IPS-18c (cell line): ENCODE data around the gene ZEB1.
A peak's percentile ranks its signal among the peaks of the same experiment; 100 is the strongest.

Experiments used
- H3K4me3 ChIP-seq: 2 replicates; pipeline ENCODE4 v1.7.0; 2013; ENCODE audit warnings: low read depth, mild to moderate bottlenecking, low read length, moderate library complexity; ENCODE audit not compliant: insufficient read depth
- H3K9me3 ChIP-seq: one replicate; pipeline ENCODE4 v1.6.1; 2013; ENCODE audit warnings: mild to moderate bottlenecking, low read length, moderate library complexity; ENCODE audit not compliant: control insufficient read depth, insufficient read depth

The ZEB1 gene

DNA sequence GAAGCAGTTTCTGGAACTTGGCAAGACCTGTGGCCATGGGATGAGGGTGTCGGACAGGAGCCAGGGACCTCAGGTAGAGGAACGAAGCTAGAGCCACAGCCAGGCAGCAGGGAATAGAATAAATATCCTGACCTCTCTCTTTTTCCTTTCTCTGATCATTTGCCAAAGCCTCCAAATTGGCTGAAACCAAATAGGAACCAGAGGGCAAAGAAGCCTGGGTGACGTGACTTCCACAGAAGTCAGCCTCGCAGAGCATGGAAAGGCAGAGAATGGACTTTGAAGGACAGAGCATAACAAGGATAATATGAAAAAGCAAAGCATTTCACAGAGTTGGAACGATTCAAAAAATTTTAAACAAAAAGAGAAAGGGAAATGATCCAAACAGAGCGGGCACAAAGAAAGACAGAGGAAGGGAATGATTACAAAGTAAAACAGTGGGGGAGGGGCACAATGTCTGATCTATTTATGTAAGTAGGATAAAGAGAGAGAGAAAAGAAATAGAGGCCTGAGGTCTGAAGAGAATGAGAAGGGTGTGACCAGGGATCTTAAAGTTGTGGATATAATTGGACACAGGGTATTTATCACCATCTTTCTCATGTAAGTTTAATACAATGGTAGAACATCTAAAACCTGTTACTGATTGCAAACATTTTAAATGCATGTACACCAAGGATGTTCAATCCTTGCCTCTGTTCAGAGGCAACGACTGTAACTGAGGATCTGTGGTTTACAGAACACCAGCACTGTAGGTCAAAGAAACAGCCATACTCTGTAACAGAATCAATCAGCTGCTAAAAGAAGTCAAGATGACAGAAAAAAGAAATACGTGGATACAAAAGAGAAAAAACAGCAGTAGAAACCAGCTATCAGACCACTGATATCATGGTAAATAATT is 4.5 kb upstream of the ZEB1 start:
- Histone ChIP-seq H3K9me3 (no peaks in the 10 kb centered on the region), H3K4me3 (no peak overlapping the region)

DNA sequence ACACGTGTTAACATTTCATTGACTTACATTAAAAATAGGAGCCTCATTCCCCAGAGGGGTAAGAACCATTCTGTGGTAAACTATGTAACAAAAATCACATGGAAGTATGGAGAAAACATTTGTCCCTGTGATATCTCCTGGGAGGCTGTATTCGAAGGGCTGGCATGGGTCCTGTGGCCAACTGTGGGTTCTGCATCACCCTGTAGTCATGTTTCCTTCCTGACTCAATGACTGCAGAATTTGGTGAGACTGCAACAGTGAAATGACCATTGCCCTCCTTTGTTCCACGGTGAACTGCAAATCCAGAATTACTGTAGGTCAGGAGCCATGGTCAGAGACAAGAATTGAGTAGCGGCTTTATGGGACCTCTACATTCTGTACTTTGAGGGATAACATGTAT is 3.6 kb upstream of the ZEB1 start:
- no peaks in the 10 kb centered on the region for H3K9me3 ChIP-seq
- no peak overlapping the region for H3K4me3 ChIP-seq

DNA sequence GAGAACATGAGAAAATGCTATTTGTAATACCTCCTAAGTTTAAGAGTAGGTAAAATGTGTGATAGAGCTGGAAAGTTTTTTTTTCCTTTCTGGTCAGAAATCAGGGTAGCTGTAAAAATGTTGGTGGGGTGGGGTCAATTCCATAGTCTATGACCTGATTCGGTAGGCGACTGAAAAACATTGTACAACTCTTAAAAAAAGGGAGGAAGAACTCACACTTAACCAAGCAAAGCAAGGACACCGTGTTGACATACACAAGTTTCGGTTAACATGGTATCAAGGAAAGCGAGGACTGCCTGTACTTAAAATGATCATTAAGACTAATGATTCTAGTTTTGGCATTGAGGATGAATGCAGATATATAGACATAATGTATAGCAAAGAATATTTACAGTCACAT is 1.8 kb upstream of the ZEB1 start:
- Histone ChIP-seq H3K4me3 (no peak overlapping the region), H3K9me3 (no peaks in the 10 kb centered on the region)

DNA sequence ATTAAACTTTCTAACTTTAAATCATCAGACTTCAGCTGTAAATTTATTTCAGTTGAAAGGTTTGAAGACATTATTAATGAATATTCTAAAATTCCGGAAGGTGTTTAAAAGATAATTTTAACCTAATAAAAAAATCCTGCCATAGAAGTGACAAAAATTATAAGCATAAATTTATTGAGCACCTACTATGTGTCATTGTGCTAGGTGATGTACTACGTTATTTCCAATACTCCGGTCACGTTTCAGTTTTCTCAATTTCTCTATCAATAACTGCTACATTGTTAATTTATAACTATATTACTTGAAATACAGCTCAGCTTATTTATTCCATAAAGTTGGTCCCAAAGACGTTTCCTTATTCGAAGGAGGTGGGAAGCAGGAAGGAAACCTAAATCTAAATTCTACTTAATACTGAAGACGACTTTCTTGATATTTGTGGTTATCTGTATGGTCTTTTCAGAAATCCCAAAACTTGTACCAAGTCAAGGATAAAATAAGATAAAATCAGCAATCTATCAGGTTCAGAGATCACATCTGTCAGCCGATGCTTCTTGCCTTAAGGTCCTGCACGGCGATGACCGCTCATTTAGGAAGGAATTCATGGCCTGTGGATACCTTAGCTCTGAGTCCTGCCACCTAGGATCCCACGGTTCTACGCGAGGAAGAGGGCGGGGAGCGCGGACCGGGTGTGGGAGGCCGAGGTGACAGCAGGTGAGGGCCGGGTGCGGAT is 1.2 kb upstream of the ZEB1 start:
- peak overlapping the region; percentile 89 for H3K4me3 ChIP-seq
- H3K9me3 ChIP-seq = no peaks in the 10 kb centered on the region

DNA sequence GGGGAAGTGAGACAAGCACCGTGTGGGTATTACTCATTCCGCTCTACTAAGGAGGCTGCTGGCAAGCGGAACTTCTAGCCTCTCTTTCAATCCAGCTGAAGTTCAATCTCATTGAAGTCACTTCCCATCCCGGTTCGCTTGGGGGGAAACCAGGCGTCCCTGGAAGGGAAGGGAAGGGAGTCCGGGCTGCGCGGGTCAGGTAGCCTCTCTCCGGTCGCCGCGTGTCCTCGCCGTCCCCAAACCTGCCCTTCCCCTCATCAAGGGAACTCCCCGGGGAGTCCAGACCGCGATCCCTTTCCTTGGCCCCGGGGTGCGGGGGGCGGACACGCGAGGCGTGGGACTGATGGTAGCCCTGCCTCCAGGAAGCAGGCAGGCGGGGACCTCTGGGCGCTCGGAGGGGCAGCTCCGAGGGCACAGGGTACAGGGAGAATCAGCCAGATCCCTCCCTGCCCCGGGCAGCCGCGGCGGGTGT is 598 bp upstream of the ZEB1 start:
- no peaks in the 10 kb centered on the region for H3K9me3 ChIP-seq
- peak overlapping the region; percentile 89 for H3K4me3 ChIP-seq

DNA sequence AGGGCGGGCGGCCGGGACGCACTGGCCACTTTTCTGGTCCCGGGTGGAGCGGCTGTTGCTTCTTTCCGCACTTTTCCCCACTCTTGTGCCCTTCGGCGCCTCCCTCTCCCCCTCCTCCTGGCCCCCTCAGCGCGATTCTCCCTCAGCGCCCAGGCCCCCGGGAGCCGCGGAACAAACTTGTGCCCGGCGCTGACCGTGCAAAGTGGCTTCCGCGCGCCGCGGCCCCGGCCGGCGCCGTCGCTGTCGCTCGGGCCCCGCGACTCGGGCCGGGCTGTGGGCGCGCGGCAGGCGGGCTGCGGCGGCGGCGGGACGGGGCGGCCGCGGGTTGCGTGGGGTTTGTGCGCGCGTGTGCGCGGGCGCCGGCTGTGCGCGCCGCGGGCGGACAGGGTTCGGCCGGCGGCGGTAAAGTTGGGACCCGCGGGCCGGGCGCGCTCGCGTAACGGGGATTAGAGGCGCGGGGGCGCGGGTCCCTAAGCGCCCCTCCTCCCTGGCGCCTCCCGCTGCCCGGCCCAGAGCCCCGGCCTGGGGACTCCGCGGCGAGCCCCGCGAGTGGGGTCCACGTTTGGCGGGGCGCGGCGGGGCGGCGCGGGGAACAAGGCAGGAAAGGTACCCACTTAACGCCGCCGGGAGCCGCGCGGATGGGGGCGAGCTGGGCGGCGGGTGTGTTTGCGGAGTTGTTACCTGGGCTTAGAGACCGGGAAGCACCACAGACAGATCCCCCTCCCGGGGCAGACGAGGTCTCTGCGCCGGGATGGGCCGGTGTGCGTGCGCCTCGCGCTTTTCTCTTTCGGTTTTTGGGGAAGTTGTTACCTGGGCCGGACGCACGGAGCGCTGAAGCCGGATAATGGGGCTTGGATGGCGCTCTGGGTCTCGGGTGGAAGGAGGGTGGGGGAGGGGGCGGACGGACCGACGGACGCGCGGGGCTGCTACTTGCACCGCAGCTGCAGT is 860 bp downstream of the ZEB1 start:
- Histone ChIP-seq H3K4me3 (peak overlapping the region; percentile 57), H3K9me3 (no peaks in the 10 kb centered on the region)

DNA sequence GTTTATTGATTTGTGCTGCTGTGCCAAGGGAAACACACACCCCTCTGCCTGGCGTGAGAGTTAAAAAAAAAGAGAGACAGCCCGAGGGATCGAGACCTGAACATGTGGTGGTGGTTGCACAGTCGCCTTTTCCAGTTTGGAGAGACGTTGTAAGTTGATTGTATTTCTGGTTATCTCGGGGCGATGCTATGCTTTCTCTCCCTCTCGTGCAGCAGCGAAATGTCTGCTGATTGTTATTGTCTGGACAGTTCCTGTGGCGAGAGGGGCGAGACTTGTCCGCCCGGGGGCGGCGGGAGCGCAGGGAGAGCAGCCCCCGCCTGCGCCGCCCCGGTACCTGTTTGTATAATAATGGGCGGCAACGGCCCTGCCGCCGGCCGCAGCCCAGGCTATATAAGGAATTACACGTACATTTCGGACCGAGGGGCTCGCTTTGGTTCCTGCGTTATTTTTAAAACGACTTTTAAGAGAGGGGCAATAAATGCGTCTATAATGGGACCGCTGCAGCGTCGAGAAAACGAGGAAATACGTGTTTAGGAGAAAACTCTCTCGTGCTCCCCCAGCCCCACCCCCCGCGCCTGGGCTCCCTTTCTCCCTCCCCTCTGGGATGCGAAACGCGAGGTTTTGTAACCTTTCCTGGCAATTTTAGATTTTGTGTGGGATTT is 1.7 kb downstream of the ZEB1 start:
- peak overlapping the region; percentile 55 for H3K4me3 ChIP-seq
- no peaks in the 10 kb centered on the region for H3K9me3 ChIP-seq

DNA sequence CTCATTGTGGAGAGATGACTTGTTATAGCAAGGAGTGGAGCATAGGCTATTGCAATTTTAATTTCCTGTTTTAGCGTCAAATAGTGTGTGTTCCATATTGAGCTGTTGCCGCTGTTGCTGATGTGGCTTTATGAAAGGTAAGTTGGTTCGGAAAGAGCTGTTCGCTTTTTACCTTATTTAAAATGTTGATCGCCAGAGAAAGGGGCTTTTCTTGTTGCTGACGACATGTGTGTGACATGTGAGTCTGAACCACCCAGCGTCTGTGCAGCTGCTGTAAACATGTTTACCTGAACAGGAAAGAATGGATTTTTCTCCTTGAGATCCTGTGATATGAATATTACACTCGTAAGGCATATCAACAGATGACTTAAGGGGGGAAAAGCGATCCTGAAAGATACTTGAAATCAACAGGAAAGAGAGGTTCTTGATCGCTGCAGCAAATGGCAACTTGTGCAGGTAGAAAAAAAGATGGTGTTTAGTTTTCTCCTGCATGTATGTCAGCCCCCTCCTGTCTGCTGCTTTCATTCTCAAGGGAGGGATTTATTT is 2.5 kb downstream of the ZEB1 start:
- Histone ChIP-seq H3K4me3 (no peak overlapping the region), H3K9me3 (no peaks in the 10 kb centered on the region)

DNA sequence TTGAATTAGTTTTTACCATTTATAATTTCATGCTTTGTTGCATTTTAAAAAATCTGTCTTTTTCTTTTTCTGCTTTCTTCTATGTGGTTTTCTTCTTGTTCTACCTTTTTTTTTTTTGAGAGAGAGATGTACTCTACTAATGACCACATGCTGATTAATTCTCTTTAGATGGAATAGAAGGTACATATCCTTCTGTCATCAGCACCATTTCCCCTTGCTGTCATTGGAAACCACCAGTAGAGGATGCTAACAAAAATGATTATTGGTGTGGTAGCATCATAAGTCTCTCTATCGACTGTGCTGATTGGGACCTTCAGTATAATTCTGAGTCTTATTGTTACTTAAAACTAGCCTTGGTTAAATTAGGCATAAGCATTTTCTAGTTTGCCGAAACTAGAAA is 3.6 kb downstream of the ZEB1 start:
- no peak overlapping the region for H3K4me3 ChIP-seq
- no peaks in the 10 kb centered on the region for H3K9me3 ChIP-seq

DNA sequence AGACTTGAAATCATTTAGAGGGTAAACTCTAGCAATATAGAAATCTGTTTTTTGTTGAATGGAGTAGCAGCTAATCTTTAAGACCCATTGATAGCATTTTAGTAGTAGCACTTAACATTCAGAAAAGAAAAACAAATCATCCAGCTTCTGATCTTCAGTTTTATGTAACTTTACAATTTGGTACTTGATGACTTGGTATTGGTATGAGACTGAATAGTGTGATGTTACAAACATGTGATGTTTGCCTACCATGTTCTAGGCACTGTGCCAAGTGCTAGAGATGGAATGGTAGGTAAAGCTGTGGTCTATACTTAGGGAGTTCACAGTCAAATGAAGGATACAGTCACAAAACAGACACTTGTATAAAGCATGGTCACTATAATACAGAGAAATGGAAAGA is 21.3 kb downstream of the ZEB1 start:
- H3K9me3 ChIP-seq = no peaks in the 10 kb centered on the region

DNA sequence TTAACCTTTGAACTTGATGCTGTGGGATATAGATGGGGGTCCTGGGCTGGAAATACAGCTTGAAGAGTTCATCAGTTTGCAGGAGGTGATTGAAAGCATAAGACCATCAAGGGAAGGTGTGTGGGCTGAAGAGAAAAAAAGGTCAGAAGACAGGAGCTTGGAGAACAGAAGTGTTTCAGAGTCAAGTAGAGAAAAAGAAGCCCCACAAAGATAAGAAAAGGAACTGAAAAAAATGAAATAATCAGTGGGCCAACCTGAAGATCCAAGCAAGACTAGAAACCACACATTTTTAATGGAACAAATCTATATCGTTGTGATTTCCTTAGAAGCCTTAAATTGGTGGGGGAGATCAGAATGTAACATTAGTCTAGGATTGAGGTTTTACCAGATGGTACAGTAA is 22.5 kb downstream of the ZEB1 start:
- H3K4me3 ChIP-seq = no peak overlapping the region
- no peaks in the 10 kb centered on the region for H3K9me3 ChIP-seq

More for the DNA sequence above, 21.3 kb downstream of the ZEB1 start:
- no peak overlapping the region for H3K4me3 ChIP-seq

DNA sequence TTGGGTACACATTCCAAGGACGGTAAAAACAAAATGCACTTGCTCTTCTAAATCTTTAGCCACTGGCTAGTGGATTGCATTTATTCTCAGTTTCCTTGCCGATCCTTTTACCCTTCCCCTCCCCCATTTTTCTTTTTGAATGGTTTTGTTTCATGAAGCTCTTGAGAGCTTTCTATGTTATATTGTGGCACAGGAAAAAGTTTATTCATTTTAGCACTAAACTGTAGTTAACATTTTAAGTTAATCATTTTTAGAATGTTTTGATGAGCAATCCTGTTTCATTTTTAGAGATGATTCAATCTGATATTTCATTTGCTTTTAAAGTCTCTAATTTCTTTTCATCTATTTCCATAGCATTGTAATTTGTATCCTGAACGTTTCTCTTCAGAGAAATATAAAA is 24.0 kb downstream of the ZEB1 start:
- Histone ChIP-seq H3K4me3 (no peak overlapping the region), H3K9me3 (no peaks in the 10 kb centered on the region)

DNA sequence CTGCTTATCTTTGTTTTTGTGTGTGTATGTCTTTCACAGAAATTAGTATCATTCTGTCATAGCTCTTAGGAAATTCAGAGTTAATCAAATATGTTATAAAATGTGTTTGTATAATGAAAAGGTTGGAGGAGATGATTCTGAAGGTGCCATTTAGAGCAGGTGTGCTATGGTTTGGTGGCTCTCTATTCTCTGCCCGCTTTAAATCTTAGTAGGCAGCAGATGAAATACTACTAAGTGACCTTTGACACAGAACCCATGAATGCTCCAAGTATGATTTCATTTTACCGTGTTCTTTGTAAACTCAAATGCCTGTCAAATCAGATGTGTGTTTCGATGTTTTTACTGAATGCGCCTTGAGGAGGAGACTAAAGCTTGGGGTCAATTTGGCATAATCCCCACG is 24.5 kb downstream of the ZEB1 start:
- Histone ChIP-seq H3K9me3 (no peaks in the 10 kb centered on the region), H3K4me3 (no peak overlapping the region)

DNA sequence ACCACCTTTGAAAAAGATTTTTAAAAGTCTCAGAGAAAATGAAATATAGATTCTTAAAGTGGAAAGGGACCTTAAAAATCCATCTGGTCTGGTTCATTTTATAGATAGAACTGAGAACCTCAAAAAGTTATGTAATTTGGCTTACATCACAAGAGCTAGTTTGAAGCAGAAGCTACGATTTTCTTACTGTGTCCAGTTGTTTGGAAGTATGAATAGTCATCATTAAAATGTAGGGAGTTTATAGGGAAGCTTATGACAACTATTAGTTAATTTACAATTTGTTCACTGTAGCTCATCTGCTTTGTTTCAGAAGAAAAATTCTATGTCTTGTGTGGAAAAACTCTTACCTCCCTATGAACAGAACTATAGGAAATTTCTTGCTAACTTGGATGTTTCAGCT is 26.9 kb downstream of the ZEB1 start:
- Histone ChIP-seq H3K9me3 (no peaks in the 10 kb centered on the region), H3K4me3 (no peak overlapping the region)

DNA sequence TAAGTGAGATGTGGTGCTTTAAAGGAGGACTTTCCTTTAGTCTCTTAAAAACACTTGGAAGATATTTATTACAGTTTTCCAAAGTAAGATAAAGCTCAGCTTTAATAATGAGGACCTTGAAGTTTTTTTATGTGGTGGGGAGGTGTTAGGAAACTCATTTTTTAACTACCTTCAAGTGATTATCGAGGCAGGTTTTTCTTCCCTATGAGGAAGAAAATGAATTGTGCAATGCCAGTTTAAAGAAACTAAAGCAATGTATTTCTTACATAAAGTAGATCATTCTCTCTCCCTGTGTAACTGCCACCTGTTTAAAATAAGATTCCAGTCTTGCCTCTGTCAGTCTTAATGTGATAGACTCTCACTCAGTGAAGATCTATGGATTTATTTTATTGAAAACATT is 27.9 kb downstream of the ZEB1 start:
- H3K9me3 ChIP-seq = no peaks in the 10 kb centered on the region
- no peak overlapping the region for H3K4me3 ChIP-seq

DNA sequence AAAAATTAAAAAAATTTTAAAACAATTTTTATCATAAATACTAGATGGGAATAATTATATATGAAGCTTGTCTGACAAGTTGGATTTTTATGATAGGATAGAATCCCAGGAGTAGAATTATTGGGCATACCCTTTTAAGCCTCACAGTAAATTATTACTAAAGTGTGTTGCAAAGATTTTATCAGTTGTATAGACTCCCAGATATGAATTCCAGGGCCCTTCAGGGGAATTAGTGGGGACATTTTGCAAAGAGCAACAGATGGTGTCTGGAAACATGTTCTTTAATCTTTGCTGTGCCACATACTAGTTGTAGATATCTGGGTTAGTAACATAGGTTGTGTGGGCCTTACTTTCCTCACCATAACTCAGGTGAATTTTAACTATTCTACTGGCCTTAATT is 28.7 kb downstream of the ZEB1 start:
- Histone ChIP-seq H3K9me3 (no peaks in the 10 kb centered on the region), H3K4me3 (no peak overlapping the region)

DNA sequence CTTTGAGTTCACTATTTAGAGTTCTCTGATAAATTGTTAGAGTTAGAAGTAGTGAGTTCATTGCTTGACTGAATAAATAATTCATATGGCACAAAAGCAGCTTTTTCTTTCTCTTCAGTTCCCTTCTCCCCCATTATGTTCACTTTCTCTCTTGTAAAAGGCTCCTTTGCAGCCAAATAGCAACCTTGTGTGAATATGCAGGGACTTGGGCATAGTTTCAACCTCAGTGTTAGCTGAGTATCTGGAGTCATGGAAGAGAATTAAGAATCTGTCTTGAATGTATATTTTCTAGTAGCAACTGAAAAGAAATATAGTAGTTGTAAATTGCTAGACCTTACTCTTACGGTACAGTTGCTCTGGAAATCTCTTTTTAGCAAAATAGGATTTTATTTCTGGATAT is 31.9 kb downstream of the ZEB1 start:
- no peaks in the 10 kb centered on the region for H3K9me3 ChIP-seq
- no peak overlapping the region for H3K4me3 ChIP-seq
